SK-N-DZ (cell line): ENCODE data around the gene ZBED5.
"Not testable (repeated sequence)": the region's sequence is repeated elsewhere in the genome, so short reads cannot be mapped to it uniquely, and the experiment has no call there.

Experiments
- DNase-seq: peaks from one replicate; pipeline ENCODE4 v3.0.0-alpha.2; 2015; ENCODE audit warnings: low spot score

The ZBED5 gene

DNA sequence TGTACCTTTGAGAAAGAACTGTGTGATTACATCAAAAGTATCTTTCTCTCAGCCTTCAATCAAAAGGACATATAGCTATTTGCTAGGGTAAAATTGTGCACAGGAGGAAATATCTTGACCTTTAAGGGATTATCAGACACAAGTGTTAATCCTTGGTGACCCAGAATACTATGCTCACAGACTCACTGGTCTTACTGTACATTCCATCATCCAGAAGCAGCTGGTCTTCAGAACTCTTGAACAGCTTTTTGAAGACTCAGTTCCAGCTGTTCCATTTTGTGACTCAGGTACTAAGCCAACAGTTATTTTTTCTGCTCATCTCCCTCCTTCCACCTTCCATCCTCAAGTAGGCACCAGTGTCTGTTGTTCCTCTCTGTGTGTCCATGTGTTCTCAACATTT lies 19.8 kb downstream of the ZBED5 start:
- DNase-seq, result no peak

DNA sequence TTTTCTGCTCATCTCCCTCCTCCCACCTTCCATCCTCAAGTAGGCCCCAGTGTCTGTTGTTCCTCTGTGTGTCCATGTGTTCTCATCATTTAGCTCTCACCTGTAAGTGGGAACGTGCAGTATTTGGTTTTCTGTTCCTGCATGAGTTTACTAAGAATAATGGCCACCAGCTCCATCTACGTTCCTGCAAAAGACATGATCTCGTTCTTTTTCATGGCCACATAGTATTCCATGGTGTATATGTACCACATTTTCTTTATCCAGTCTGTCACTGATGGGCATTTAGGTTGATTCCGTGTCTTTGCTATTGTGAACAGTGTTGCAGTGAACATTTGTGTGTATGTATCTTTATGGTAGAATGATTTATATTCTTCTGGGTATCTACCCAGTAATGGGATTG lies 21.0 kb downstream of the ZBED5 start:
- DNase-seq, result not testable (repeated sequence)

DNA sequence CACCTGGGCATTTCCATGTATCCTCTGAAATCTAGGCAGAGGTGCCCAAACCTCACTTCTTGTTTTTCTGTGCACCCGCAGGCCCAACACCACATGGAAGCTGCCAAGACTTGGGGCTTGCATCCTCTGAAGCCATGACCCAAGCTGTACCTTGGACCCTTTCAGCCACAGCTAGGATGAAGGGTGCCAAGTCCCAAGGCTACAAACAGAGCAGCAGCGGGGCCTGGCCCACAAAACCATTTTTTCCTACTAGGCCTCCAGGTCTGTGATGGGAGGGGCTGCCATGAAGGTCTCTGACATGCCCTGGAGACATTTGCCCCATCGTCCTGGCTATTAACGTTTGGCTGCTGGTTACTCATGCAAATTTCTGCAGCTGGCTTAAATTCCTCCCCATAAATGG lies 28.7 kb downstream of the ZBED5 start:
- no peak for DNase-seq

DNA sequence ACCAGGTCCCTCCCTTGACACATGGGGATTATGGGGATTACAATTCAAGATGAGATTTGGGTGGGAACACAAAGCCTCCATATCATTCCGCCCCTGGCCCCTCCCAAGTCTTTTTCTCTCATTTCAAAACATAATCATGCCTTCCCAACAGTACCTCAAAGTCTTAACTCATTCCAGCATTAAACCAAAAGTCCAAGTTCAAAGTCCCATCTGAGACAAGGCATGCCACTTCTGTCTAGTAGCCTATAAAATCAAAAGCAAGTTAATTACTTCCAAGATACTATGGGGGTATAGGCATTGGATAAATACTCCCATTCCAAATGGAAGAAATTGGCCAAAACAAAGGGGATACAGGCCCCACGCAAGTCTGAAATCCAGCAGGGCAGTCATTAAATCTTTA lies 29.5 kb downstream of the ZBED5 start:
- no peak for DNase-seq

DNA sequence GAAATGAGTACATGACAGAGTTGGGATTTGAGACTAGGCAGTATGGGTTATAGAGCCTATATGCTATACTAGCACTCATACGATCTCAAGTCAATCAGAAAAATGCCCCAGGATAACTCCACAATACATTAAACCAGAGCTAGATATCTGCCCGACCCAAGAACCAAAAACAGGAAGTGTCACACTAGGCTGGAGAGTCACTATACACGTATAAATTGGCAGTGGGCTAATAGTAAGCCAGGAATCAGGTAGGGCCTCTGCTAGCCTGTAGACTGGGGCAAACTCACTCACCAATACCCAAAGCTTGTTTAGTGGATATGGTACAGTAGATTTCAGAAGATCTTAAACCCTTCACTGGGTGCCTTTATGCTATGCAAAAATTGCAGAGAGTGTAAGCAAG lies 33.0 kb downstream of the ZBED5 start:
- no peak for DNase-seq

DNA sequence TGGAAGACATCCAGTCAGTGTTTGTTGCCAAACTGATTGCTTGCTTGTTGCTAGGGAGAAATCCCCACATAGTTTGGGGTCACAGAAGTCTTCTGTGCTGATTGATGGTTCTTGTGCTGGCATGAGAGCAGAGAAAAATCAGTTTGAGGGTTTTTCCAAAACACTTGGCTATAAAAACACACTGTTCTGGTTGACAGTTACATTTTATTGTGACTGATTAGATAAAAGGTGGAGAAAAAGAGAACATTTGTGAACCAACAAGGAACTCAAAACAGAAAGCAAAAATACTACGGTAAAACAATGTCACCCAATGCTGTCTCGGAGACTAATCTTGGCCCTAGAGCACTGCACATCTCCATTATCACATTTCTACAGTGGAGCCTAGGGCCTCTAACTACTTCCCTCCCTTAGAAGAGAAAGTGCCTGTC lies 34.7 kb downstream of the ZBED5 start:
- DNase-seq, result no peak

DNA sequence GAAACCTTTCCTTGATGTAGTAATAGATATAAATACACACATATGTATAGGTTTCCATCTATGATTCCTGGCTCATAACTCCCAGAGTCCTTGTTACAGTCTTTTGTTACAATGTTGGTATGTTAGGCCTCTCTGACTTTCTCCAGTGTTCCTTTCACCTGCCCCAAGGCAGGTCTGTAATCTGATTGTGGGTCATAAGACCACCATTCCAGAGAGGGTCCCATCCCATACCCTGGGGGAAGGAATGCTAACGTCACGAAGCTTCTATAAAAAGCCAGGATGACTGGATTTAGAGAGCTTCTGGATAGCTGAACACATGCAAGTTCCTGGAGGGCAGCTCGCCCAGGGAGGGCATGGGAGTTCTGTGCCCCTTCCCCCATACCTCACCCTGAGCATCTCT lies 35.4 kb downstream of the ZBED5 start:
- DNase-seq, result not testable (repeated sequence)

DNA sequence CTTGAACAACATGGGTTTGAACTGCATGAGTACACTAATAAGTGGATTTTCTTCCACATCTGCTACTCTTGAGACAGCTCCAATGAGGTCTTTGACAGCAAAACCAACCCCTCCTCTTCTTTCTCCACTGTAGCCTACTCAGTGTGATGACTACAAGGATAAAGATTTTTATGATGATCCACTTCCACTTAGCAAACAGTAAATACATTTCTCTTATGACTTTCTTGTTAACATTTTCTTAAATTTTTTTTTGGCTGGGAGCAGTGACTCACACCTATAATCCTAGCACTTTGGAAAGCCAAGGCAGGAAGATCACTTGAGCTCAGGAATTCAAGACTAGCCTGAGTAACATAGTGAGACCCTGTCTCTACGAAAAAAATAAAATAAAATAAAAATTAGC lies 39.3 kb downstream of the ZBED5 start:
- DNase-seq, result no peak

DNA sequence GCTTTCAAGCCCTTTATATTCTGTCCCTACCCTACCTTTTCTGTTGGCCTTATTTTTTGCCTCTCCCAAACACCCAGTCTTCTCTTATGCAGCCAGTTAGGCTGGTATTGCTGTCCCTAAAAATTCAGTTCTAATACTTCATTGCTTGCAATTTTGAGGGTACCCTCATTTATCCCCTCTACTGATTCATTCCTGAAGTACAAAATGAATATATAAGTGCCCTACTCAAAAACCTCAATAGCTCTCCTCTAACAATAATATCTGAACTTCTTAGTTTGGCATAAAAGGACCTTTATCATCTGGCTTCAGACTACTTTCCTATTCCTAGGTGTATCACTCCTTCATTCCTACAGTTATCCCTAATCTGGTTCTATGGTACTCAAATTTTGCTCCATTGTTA lies 43.9 kb downstream of the ZBED5 start:
- no peak for DNase-seq

DNA sequence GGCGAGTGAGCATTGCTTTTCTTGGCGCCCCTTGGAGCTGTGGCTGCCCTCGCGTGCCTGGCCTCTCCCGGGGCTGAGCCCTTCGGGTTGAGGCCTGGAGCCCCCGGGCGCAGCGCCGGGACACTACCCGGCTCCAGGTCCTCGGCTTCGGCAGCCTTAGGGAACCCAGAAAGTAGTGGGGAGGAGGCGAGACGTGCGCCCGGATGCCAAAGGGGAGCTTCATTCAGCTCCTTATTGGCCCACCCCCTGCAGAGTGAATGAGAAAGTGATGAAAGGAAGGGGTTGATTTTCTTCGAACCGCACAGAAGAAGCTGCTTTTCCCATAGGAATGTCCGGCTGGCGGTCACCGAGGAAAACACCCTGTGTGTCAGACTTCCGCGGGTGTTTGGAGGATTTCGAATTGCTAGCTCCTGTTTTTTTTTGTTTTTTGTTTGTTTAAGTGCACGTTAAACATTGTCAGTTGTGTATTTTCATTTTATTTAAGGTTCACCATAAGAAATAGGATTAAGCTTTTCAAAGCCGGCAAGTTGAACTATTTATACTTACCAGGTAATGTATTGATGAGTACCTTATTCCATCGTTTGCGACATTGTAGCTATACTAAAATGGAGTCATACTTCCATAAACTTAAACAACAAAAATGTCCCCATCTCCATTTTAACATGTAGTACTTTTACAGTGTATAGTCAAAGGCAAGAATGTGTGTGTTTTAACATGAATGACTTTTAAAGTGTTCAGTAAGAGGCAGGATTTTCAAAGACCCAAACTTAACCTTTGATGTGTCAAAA lies 48.3 kb downstream of the ZBED5 start:
- DNase-seq, result no peak

DNA sequence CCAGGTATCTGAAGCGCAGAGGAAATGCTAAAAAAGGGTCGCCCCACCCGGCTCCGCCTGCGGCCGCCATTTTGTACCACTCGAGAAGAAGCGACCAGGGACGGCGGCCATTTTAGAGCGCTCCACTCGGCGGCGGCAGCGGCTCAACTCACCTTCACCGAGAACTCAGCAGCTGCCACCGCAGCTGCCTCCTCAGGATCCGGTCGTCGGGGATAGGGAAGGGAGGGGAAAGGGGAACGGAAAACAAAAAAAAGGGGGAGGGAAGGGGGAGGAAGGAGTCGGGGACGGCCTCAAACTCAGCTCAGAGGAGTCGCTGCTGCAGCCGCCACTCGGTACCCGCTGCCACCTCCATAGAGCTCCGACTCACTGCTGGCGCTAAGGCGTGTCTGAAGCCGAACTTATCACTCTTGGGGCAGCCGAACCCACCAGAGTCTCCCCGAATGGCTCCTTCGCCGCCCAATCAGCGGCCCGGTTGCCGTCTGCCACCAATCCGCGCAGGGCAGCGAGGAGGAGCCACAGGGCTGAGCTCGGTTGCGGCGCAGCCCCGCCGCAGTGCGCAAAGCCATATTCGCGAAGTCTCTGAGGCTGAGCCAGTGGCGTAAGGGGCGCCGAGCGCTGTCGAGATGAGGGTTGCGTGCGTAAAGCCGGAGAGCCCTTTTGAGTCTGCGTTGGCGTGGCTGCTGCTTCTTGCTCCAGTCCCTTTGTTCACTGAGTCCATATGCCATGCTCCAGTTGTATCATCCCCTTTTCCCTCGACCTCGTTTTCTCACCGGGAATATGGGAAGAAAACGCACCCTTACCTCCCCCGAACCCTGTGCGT lies 49.1 kb downstream of the ZBED5 start, which contains the start of gene EIF4G2:
TSS of gene EIF4G2 (minus strand) at position 374 of the 820 bp plus-strand sequence.
- DNase-seq, result peak; percentile 99

DNA sequence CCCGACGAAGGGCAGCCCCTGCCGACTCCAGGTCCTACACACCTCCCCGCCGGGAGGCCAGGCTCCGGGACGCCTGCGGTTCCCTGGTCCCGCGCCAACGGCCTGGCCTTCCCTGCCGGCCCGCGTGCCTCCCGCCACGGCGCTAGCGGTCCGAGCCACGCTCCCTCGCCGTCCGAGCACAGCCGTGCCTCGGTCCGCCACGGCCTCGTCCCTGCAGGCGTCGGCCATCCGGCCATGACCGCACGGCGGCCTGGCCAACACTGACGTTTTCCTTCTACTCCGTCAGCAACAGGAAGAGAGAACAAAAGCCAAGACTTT lies 49.7 kb downstream of the ZBED5 start:
- DNase-seq, result no peak

DNA sequence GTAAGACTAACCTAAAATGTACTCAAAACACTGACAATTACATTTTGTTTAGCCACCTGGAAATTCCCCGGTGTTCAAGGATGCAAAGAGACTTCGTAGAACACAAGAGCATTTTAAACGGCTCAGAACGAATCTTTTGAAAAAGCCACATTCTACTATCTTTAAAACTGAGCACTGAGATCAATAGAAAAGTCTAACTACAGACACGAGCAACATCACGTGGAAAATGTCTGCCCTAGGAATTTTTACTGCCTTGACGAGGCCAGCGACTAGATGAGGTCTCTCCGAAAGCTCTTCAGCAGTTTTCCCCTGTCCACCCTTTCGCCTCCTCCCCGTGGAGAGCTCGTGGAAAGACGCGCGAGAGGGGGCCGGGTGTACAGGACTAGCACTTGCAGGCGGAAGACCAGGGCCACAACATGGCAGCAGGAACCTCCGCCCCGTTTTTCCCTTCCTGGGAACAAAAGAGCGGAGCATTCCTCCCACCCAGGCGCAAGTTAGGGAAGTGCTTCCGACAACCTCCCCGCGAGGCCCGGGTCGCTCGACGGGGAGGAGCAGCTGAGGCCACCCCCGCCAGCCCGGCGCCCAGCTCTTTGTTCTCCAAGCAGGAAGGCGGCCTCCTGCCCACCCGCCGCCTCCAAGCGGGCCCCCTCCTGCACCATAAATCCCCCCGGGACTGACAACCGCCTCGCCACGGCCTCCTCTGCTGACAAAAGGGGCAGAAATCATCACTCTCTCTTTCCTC lies 50.2 kb downstream of the ZBED5 start:
- peak; percentile 42 for DNase-seq

DNA sequence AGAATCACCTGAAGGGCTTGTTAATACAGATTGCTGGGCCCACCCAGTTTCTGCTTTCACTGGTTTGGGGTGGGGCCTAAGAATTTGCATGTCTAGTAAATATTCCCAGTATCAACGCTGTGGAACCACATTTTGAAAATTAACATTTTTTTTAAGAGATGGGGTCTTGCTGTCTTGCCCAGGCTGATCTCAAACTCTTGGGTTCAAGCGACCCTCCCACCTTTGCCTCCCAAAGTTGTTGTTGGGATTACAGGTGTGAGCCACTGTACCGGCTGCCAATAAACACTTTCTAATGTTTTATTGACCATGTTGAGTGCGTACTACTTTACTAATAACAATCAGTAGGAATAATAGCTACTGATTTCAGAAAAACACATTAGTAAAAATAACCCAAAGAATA lies 51.6 kb downstream of the ZBED5 start:
- no peak for DNase-seq

DNA sequence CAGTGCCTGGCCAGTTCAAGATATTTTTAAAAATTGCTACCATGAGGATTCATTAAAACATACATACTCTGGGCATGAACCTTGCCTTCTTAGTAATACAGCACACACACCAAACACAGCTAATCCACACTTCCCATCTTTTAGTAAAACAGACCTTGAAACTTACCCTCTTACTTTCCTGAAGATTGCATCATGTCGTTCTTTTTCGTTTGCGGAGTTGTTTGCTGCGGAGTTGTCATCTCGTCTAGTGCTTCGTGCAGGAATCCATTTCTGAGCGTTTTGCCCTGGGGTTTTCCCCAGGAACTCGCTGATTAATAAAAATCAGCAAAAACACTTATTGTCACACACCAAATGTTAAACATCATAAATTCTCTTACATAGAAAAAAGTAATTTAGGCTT lies 52.1 kb downstream of the ZBED5 start:
- no peak for DNase-seq

DNA sequence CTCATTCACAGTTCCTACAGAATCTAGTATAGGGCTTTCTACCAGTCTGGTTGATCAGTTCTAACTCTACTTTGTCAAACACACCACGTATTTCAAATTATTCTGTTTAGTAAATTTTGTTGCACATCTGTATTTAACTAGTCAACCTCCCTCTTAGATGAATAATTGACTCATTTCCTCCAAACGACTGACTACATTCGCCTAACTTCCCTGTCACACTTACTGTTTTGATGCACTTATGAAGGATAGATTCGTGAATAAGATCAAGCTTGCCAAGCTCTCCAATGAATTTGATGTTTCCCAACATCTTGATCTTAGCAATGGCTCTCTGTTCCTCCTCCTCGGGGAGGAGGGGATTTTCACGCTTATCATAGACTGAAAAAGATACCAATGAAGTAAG lies 54.2 kb downstream of the ZBED5 start:
- no peak for DNase-seq
